Stimulated activated CD8-positive, alpha-beta memory T cell treated with anti-CD3 and anti-CD28 coated beads, Interleukin-4, amount 100 ng/mL, for 24 hours (primary cell): ENCODE results near the gene PTPRQ.

ENCODE experiments used
- DNase-seq: peaks from one replicate; pipeline ENCODE4 v3.0.0-alpha.2; 2020; ENCODE audit warnings: low read depth

Gene PTPRQ

DNA sequence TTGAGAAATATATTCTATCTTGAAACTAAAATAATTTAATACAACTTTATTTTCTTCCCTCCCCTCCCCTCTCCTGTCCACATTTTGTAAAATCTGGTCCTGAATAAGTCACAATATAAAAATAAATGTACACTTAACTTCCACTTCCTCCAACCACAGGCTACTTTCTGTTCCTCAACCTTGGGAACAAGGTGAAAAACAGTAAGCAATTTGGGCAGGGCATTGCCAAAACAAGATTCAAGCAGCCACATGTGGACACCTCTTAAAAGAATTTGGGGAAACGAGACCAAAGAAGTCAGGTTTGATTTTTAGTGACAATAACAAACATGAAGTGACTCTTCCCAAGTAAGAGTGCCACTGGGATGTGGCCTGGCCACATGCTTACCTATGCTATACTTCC lies 115.7 kb downstream of the PTPRQ start:
- DNase-seq = no peak

DNA sequence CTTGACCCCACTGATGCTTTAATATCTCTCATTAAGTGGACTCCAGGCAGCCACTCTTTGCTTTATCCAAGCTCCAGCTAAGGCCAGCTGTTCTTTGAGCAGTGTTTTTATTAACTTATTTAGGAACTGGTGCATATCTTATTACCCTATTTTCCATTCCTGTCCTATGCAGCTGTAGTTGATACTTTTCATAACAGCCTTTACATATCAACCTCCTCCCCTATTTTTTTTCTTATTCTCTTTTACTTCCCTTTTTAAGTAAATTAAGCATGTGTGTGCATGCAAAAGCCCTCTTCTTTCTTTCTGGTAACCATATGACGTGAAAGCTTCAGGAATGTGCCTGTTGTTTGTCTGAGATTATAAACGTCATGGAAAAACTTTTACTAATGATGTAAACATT lies 121.2 kb downstream of the PTPRQ start:
- no peak for DNase-seq

DNA sequence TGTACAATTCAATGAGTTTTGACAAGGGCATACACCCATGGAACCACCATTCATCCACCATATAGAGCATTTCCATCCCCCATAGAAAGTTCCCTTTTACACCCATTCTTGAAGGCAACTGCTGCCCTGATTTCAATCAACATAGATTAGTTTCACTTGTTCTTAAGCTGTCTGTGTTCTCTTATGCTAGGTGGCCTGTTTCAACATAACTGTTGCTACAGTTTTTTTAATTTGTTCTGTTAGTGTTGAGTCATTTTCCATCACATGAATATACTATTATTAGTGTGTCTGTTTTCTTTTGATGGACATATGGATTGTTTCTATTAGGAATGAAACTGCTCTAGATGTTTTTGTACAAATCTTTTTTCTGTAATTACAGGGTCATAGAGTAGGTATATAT lies 123.4 kb downstream of the PTPRQ start:
- no peak for DNase-seq

DNA sequence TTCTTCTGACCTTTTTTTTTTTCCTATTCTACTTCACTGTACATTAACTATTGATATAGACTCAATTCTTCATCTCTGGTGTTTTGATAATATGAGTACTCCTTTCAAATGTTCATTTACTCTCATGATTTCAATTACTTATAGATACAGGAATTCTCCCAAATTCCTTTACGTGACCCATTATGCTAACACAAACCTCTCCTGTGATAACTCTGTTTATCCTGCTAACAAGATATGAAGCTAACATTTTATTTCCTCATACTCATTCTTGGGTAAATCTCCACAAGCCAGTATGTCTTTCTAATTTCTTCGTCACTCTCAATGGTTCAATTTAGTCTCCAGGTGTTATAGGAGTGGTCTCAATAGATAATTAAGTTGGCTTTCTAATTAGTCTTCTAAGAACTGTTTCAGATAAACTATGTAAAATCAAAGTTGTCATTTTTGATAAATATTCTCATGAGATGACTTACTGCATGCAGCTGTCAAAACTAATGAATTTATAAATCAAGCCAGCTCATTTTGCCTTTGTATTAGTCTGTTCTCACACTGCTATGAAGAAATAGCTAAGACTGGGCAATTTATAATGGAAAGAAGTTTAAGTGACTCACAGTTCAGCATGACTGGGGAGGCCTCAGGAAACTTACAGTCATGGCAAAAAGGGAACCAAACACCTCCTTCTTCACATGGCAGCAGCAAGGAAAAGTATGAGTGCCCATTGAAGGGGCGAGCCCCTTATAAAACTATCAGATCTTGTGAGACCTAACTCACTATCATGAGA lies 132.8 kb downstream of the PTPRQ start:
- DNase-seq = no peak

DNA sequence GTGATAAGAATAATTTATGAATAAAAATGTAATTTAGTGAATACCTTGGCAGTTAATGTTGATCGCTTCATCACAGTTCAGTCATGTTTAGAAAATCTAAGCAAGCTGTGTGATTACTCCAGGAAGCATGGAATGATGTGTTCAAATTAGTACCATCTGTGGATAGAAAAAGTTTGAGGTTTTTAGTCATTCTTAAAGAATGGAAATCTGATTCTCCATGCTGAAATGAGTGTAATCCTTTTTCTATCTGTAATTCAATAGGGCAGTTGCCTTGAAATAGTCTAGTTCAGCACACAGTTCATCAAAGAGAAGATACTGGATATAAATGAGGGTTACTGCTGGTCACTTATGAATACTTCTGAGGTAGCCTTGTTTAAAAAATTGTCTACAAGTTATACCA lies 136.2 kb downstream of the PTPRQ start:
- no peak for DNase-seq

DNA sequence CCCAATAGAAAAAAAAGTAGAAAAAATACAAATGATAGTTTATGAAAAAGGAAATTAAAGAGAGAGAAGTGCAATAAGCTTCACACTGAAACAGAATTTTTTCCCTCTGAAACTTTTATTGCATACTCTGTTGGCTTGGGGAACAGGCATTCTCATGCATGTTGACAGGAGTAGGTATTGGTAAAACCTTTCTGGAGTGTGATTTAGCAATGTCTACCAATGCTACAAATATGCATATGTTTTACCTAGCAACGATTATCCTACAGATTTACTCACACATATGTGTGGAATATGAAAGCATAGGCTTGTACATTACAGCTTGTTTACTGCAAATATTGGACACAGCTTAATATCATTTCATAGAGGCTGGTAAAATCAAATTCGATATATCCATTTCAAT lies 137.7 kb downstream of the PTPRQ start:
- DNase-seq = no peak

DNA sequence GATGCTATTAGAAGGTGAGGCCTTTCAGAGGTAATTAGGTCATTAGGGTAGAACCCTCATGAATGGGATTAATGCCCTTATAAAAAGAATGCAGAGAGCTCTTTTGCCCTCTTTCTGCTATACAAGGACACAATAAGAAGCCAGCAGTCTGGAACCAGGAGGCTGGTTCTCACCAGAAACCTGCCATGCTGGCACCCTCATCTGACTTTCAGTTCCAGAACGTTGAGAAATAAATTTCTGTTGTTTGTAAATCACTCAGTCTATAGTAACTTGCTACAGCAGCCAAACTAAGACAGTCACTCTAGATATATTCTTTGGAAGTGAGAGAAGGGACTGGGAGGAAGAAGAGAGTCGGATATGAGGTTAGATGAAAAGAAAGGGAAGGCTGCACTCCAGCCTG lies 138.4 kb downstream of the PTPRQ start:
- DNase-seq = no peak

DNA sequence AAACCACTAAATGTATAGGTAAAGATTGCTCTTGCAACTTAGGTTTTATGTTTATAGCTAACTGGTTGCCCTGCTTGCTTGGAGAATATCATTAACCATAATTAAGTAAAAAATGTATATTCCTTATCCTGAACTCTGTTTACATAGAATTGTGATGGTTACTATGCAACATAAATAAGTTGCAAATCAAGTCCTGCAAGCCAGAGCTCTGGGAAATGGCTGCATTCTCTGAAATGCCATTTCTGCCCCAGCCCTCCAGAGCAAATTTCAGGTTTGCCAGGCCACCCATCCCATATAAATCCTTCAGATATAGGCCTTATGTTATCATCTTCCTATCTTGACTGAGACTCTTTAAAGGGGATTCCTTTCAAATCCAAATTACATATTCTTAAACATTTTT lies 145.0 kb downstream of the PTPRQ start:
- DNase-seq = no peak

DNA sequence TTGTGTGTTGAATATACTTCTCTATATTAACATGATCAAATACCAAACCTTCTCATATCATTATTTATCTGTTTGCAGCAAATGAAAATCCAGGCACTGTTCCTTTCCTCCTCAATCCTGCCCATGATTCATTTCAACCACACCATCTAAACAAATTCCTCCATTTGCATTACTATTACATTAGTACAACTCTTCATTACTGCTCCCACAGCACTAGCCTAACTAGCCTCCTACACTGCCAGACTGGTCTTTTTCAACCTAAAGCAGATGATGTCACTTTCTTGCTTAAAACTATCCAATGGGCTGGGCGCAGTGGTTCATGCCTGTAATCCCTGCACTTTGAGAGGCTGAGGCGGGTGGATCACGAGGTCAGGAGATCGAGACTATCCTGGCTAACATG lies 146.1 kb downstream of the PTPRQ start:
- no peak for DNase-seq

DNA sequence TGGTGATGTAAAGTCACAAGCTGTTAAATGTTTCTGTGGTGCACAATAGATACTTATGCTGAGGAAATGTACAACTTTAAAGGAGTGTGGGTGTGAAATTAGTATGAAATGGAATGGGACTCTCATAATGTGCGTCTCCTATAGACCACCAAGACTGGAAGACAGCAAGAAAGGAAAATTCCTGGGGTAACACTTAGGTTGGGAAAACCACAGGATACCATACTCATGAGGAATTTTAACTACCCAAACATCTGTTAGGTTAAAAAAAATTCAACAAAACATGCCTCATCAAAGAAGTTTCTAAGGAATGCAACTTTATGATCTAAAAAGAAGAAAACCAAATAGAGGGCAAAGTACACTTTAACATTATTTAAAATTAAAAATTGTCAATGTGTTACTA lies 149.7 kb downstream of the PTPRQ start:
- no peak for DNase-seq

DNA sequence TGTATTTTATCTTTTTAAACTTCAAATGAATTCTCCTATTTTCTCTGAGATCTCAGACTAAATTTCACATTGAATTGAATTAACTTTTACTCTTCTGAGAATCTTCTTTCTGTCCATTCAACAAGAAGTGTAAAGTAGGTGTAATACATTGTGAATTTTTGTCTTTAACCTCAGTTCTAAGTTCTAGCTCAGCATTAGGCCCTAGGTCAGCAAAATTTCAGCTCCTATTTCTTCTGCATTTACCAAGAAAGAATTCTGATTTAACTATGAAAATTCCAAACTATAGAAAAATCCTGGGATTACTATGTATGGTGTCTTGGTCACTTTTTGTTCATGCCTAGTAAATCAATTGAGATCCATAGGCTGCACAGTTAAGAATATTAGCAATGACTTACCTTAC lies 152.5 kb downstream of the PTPRQ start:
- no peak for DNase-seq

DNA sequence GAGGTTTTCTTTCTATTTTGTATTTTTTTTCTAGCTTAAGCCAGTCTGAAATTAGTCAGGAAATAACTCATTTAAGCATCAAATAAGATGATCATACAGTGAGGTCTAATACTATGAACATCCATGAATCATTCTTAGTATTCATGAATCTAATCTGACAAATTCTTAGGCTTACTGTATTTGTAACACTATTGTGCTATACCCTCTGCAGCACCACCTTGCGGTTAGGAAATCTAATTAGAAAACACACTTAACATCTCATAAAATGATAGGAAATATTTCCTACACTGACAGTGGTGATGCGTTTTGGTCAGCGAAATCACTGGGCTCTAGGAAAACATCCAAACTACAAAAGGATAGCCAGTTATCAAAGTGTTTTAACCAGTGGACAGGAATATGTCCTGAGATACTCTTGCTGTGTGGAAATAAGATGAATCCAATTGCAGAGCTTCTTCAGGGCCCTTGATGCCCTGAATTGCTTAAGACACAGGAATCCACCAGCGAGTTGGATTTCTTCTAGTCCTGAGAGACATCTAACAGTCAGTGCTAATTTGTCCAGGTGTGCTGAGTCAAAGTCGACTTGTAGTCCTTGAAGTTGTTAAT lies 154.1 kb downstream of the PTPRQ start:
- DNase-seq = no peak

DNA sequence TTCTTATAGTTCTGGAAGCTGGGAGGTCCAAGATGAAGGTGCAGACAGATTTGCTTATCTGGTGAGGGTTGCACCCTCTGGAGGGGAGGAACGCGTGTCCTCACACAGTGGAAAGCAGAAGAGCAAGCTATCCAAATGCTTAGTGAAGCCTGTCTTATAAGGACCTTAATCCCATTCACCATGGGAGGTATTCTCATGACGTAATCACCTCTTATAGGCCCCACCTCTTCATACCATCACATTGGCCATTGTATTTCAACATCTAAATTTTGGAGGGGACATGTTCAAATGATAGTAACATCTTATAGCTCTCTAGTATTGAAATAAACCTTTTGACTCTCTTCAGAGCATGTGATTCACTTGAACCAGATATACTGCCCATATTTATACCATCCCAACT lies 158.4 kb downstream of the PTPRQ start:
- no peak for DNase-seq

DNA sequence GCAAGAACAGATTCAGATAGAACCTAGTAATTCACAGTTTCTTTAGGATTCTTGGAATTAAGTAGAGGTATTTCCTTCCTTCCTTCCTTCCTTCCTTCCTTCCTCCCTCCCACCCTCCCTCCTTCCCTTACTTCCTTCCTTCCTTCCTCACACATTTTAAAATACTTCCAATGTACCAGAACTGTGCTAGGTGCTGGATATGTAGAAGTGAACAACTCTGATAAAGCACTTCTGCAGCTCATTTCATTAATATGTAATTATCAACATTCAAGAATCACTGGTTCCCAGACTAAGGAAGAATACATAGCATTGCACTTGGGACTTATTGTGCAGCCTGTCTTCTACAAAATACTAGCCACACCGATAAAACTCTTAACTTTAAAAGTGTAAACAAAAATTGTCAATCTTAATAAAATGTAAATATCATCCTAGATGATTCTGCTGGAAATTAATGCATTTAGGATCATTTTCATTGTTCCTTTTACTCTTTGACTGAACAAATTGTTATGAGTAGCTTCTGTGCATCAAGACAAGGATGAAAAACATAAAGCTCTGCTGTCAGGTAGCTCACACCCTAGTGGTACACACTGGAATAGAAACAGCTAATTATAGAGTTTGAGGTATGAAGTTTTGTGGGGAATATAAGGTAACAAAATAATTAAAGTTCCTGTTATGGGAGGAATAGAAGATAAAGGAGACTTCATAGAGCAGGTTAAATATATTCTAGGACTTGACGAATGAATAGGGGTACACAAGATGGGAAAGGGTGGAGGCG lies 163.5 kb downstream of the PTPRQ start:
- no peak for DNase-seq

DNA sequence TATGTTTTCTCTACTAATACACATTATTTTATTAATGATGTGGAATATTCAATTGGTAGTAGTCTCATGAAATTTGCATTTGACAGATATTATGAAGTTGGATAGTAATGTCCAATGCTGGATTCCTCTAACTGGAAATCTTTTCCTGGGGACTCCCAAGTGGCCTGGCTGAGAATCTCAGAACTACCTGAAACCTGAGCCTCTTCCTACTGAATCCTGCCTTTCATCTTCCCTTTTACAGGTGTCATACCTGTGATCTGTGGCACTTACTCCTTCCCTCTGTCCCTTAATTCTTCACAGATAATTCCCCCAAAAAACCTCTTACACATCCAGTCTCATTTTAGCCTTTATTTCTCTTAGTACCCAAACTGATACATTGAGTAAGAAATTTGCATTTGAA lies 173.7 kb downstream of the PTPRQ start:
- no peak for DNase-seq

DNA sequence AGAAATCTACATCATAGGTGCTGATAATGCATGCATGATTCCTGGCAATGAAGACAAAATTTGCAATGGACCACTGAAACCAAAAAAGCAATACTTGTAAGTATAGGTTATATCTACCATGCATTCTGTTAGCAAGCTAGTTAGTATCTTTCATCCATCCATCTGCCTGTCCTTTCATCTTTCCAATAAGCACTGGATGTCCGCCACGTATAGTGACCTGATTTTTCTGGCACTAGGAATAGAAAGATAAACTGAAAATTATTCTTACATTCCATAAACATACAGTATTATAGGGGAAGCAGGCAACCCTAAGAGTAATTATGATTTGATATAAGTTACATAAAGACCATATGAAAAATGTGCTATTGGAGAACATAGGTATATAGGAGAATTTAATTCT lies 176.2 kb downstream of the PTPRQ start:
- DNase-seq = no peak

DNA sequence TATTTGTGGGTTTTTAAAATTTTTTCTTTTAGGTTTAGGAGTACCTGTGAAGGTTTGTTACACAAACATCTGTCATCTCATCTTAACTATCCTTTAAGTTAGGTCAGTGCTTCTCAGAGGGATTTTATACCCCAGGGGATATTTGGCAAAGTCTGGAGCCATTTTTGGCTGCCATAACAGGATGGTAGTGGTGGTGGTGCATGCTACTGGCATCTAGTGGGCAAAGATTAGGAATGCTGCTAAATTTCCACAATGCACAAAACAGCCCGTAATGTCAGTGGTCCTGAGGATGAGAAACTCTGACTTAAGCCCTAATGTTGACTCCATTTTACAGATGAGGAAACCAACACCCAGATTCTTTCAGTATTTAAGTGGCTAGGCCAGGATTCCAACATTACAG lies 178.2 kb downstream of the PTPRQ start:
- DNase-seq = no peak

DNA sequence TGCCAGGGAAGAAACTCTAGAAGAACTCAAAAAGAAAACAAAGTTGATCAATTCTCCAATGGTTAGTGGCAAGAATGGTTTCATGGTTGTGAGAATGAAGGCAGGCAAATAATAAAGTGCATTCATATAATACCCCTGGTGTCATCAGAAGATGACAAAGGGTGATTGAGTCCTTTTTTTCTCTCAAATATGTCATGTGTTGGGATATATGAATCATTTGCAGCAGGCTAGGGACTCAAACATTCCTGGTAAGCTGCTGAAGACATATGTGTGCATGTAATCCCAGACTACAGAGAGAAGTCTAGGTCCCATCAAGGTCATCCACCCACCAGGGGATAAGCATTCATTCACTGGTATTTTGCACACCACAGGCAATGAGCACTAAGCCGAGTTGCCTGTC lies 181.0 kb downstream of the PTPRQ start:
- no peak for DNase-seq

DNA sequence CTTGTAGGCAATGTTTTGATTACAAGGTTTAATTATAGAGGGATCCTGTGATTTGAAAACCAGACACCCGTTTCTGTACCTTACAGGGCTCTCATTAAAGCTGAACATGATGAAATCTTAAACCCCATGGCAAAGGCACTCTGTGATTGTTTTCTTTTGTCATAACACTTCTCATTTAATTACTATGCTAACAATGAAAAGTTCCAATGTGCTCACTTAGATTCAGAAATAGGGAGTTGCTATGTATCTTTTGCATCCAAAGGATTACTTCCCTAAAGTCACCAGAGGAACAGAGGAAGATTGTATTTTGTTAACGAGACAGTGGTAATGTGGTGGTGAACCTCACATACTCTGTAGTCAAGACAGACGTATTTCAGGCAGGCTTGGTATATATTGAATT lies 181.9 kb downstream of the PTPRQ start:
- DNase-seq = no peak

DNA sequence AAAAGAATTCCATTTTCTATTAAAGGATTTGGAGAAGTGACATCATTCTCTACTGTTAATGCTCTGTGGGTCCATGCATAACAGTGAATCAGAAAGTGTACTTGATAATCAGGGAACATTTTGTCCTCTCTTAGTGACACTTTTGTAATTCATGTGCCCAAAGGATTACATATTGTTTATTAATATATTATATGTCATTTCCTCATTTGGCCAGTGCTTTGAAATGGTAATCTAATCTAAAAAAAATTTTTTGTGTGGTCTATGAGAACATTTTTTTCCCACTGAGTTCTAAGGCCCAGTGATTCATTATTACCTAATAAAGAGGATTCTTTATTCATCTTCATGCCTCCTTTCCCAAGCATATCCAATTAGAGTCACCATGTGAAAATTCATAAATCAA lies 183.7 kb downstream of the PTPRQ start:
- DNase-seq = no peak

DNA sequence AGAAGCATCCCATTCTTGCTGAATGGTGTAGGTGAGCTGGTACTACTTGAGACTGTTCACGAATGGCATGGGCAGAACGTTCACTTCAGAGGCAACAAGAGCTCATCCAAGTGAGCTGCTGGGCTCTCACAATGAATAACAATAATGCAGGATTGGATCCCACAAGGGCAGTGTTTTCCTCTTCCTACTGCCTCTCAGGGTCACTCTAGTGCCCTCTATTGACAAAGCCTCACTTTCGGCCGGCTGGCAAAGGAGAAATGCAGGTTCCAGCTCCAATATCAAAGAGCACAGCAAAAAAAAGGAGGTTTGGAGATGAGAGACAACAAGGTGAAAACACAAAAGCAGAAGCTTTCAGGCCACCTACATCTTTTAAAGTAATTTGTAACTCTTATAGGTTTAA lies 188.8 kb downstream of the PTPRQ start:
- DNase-seq = no peak

DNA sequence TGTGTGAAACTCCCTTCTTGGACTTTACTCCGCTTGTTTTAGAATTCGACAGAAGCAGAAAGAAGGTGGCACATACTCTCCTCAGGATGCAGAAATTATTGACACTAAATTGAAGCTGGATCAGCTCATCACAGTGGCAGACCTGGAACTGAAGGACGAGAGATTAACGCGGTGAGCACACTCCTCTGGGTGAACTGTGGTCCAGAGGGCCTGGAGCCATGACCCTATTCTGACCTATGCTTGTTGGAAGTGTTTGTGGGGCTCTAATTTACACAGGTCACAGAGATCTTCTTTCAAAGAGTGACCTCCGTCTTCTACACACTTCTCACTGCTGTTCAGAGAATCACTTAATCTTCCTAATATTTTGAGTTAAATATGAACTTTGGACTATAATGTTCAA lies 190.9 kb downstream of the PTPRQ start:
- DNase-seq = no peak

DNA sequence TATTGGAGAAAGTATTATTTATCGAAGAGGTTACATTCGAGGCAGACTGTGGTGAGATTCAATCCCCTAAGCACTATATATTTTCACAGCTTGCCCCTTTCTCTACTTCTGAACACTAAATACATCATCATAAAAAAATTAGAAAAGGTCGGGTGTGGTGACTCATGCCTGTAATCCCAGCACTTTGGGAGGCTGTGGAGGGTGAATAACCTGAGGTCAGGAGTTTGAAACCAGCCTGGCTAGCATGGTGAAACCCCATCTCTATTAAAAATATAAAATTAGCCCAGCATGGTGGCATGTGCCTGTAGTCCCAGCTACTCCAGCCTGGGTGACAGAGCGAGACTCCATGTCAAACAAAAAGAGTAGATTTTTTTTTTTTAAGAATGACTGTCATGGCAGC lies 192.8 kb downstream of the PTPRQ start:
- no peak for DNase-seq
